ENCODE results near the gene INPP4A. TPM values are rescaled to one million over a fixed set of nuclear protein-coding genes. Genes with fewer than 3 reads are reported as not detected.

The INPP4A gene
- polyA plus RNA-seq, 2 of the 4 experiments (the other 2 are of a cell fraction): 9.4 to 16.0 TPM

GRCh38 chr2:98502556-98503335 is 58.1 kb downstream of the INPP4A start:
- 83% methylated on average over 4 of the region's 4 CpGs for WGBS (ENCODE audit: missing lambda C conversion rate)
- no peaks in the 10 kb centered on the region for H3K9me3 ChIP-seq
- FAIRE-seq (no peak), ATAC-seq (no peak), DNase-seq (ENCODE audit: low read depth in 1 of 2, low spot score in 1 of 2) (no peak)
- H3K4me1 ChIP-seq: 0 out of 3 replicates have a peak, but pooled peaks cover 6% of the 10 kb centered on the region
- no peak overlapping the region for H3K4me2 ChIP-seq
- no peak overlapping the region for H3K4me3 ChIP-seq
- no peak overlapping the region for H3K27ac ChIP-seq
- TF ChIP-seq CHD4 (IDR thresholded peaks at IDR 0.05; ENCODE audit: borderline replicate concordance) (no peak), TFCP2L1 (CRISPR knock-in tag; IDR thresholded peaks at IDR 0.05) (no peak), NR3C1 (IDR thresholded peaks at IDR 0.05) (no peak), ZFP36 (IDR thresholded peaks at IDR 0.05; ENCODE audit: borderline replicate concordance, partially characterized antibody) (no peak)
- CTCF ChIA-PET: interaction anchor here (0.6 to 0.9 kb wide), 2 partner anchors 90 to 772 kb away, joined by 3 to 4 read pairs; no protein-coding TSS in a partner anchor
- POLR2A ChIA-PET: no interaction called here

DNA sequence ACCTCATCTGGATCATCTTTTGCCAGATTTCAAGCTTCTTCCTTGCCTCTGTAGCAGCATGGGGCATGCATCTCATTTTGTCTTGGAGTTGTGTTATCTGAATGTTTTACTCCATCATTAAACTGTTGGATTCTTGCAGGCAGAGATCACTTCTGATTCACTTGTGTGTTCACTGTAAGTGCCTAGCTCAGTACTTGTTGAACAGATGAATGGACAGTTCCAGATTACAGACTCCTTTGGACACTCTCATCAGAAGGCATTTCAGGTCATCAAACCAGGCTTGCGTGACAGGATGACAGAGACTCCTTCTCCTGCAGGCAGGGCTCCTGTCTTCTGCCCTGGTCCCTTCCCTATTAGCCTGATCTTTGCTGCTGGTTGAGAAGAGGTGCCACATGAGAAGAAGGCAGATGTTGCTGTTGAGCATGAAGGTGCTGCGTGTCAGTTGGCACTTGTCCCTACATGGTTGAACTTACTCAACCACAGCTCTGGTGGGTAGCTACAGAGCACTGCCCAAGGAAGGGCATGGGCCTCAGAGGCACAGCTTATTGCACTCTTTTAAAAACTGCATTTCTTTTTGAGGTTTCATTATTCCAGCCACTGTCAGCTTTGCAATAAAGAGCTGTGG is 58.9 kb downstream of the INPP4A start:
- FAIRE-seq: no peak
- ChIA-PET CTCF (interaction anchor here (0.9 to 1.5 kb wide), 3 partner anchors 16 to 91 kb away, joined by 3 to 4 read pairs (median 4); no protein-coding TSS in a partner anchor), POLR2A (no interaction called here)

More for the DNA sequence above, 58.9 kb downstream of the INPP4A start:
- no peak for ATAC-seq
- Histone ChIP-seq H3K4me1 (0 out of 3 replicates have a peak, but pooled peaks cover 6% of the 10 kb centered on the region), H3K4me2 (no peak overlapping the region), H3K4me3 (no peak overlapping the region), H3K27ac (no peak overlapping the region), H3K9me3 (no peaks in the 10 kb centered on the region)
- DNase-seq (ENCODE audit: low read depth in 1 of 2, low spot score in 1 of 2): no peak
- TF ChIP-seq RARB (CRISPR knock-in tag; IDR thresholded peaks at IDR 0.05) (no peak), USF2 (IDR thresholded peaks at IDR 0.05) (no peak), CTCF (IDR thresholded peaks at IDR 0.05) (no peak), EHF (CRISPR knock-in tag; IDR thresholded peaks at IDR 0.05) (no peak), E2F6 (IDR thresholded peaks at IDR 0.05; ENCODE audit: borderline replicate concordance, low read depth) (no peak), HOXA7 (CRISPR knock-in tag; IDR thresholded peaks at IDR 0.05) (no peak), HES2 (IDR thresholded peaks at IDR 0.05) (no peak), HOXB13 (CRISPR knock-in tag; IDR thresholded peaks at IDR 0.05; ENCODE audit: low read depth) (no peak)
- TF ChIP-seq, protein P1, sequence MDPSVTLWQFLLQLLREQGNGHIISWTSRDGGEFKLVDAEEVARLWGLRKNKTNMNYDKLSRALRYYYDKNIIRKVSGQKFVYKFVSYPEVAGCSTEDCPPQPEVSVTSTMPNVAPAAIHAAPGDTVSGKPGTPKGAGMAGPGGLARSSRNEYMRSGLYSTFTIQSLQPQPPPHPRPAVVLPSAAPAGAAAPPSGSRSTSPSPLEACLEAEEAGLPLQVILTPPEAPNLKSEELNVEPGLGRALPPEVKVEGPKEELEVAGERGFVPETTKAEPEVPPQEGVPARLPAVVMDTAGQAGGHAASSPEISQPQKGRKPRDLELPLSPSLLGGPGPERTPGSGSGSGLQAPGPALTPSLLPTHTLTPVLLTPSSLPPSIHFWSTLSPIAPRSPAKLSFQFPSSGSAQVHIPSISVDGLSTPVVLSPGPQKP (IDR thresholded peaks at IDR 0.05; ENCODE audit: low read depth, low read length): no peak
- WGBS (ENCODE audit: missing lambda C conversion rate): 91% methylated on average over 2 of the region's 2 CpGs
